Measurements from ENCODE around the gene ERVW-1.

DNA sequence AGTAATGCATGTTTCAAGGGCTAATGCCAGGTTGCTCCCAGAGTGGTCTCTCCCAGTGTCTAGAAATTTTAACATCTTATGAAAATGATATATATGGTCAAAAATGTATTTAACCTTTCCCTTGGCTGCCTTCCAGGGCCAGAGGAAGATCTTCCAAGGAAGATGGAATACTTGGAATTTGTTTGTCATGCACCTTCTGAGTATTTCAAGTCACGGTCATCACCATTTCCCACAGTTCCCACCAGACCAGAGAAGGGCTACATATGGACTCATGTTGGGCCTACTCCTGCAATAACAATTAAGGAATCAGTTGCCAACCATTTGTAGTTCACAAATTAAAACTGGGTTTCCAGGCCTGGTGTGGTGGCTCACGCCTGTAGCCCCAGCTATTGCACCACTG, 21.5 kb downstream of the ERVW-1 start:
- TF ChIP-seq ZNF10 (tag by site-specific recombination; IDR thresholded peaks at IDR 0.05) = no peak
- TF ChIP-seq, protein P1, sequence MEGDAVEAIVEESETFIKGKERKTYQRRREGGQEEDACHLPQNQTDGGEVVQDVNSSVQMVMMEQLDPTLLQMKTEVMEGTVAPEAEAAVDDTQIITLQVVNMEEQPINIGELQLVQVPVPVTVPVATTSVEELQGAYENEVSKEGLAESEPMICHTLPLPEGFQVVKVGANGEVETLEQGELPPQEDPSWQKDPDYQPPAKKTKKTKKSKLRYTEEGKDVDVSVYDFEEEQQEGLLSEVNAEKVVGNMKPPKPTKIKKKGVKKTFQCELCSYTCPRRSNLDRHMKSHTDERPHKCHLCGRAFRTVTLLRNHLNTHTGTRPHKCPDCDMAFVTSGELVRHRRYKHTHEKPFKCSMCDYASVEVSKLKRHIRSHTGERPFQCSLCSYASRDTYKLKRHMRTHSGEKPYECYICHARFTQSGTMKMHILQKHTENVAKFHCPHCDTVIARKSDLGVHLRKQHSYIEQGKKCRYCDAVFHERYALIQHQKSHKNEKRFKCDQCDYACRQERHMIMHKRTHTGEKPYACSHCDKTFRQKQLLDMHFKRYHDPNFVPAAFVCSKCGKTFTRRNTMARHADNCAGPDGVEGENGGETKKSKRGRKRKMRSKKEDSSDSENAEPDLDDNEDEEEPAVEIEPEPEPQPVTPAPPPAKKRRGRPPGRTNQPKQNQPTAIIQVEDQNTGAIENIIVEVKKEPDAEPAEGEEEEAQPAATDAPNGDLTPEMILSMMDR (tag by site-specific recombination; IDR thresholded peaks at IDR 0.05) = no peak
- no peak for TF ChIP-seq ZNF24 (tag by site-specific recombination; IDR thresholded peaks at IDR 0.05)
- no peak for TF ChIP-seq PATZ1 (tag by site-specific recombination; IDR thresholded peaks at IDR 0.05)
- no peak for TF ChIP-seq BCL11A (tag by site-specific recombination; IDR thresholded peaks at IDR 0.05; ENCODE audit: low read depth)

Measured in HEK293 (cell line).